Choroid plexus epithelial cell (primary cell): Measurements from ENCODE around the gene TNS1.

Experiments used
- DNase-seq: peaks from one replicate; pipeline ENCODE4 v3.0.0-alpha.2; 2010; ENCODE audit warnings: low read depth
- H3K4me3 ChIP-seq: 2 replicates; pipeline ENCODE4 v1.5.1; 2011; ENCODE audit warnings: low read depth, mild to moderate bottlenecking, control low read depth, low read length, moderate library complexity
- CTCF ChIP-seq: conservative IDR thresholded peaks from 2 replicates; pipeline ENCODE4 v1.5.1; 2011; ENCODE audit warnings: low read depth, mild to moderate bottlenecking, control low read depth, inconsistent platforms, low read length, moderate library complexity

The TNS1 gene

GRCh38 chr2:218033590-218034496, 31.0 kb upstream of the TNS1 start:
- no peak for TF ChIP-seq CTCF
- no peak overlapping the region for H3K4me3 ChIP-seq
- DNase-seq = no peak

GRCh38 chr2:218033208-218033589, 30.4 kb upstream of the TNS1 start:
- no peak for TF ChIP-seq CTCF
- no peak overlapping the region for H3K4me3 ChIP-seq
- no peak for DNase-seq

GRCh38 chr2:218032336-218033171, 29.8 kb upstream of the TNS1 start:
- no peak overlapping the region for H3K4me3 ChIP-seq
- DNase-seq = no peak
- no peak for TF ChIP-seq CTCF

- no peak overlapping the region for H3K4me3 ChIP-seq
- no peak for DNase-seq
- no peak for TF ChIP-seq CTCF
Observed at GRCh38 chr2:218031771-218032257, 29.0 kb upstream of the TNS1 start.

GRCh38 chr2:218031261-218031660, 28.5 kb upstream of the TNS1 start:
- no peak for DNase-seq
- no peak overlapping the region for H3K4me3 ChIP-seq
- TF ChIP-seq CTCF = no peak

GRCh38 chr2:218030409-218031195, 27.8 kb upstream of the TNS1 start:
- no peak for DNase-seq
- no peak for TF ChIP-seq CTCF
- H3K4me3 ChIP-seq = no peak overlapping the region
